ENCODE results near the gene STAG1. TPM values are rescaled to one million over a fixed set of nuclear protein-coding genes. Genes with fewer than 3 reads are reported as not detected.
A peak's percentile ranks its signal among the peaks of the same experiment; 100 is the strongest.

Gene STAG1
- polyA plus RNA-seq, 3 donors: 7.2 to 10.0 (median 7.5) TPM

GRCh38 chr3:136604961-136605360 lies 147.2 kb downstream of the STAG1 start:
- intact Hi-C loops (cut with micrococcal nuclease): no loop called here
- 60% methylated on average over 1 of the region's 1 CpG for WGBS (ENCODE audit: insufficient coverage)
- Mint-ChIP-seq H3K27me3 (ENCODE audit: low read depth in 3 of 3) (no peaks in the 10 kb centered on the region), H3K4me3 (no peak overlapping the region), H3K36me3 (peaks cover 25 to 49% of the 10 kb centered on the region in 2 donors), H3K27ac (peak overlapping the region in 1 of 7 donors; percentile 15), H3K9me3 (peaks cover 0 to 4% (median 0%) of the 10 kb centered on the region in 7 donors), H3K4me1 (peaks cover 2% of the 10 kb centered on the region)
- Histone ChIP-seq H3K9ac (ENCODE audit: insufficient read depth, low read length, poor library complexity, severe bottlenecking) (no peak overlapping the region), H3K27ac (ENCODE audit: low read depth in 1 of 2, low read length in 2 of 2) (peak overlapping the region in 1 of 2 donors; percentile 32), H3K4me1 (ENCODE audit: control insufficient read depth in 1 of 2, insufficient read depth in 2 of 2, low read length in 2 of 2) (no peaks in the 10 kb centered on the region), H3K4me3 (replicated peaks in 1 of 3; ENCODE audit: low read depth in 2 of 3, low read length in 3 of 3) (no peak overlapping the region), H3K9me3 (replicated peaks in 1 of 2; ENCODE audit: control insufficient read depth in 1 of 2, insufficient read depth in 1 of 2, low read length in 2 of 2) (no peaks in the 10 kb centered on the region), H3K36me3 (replicated peaks in 1 of 2; ENCODE audit: control insufficient read depth in 1 of 2, insufficient read depth in 2 of 2, low read length in 2 of 2) (peaks cover 3 to 14% of the 10 kb centered on the region in 2 donors), H3K79me2 (ENCODE audit: insufficient read depth, low read length) (no peaks in the 10 kb centered on the region), H3K27me3 (ENCODE audit: control insufficient read depth in 2 of 2, insufficient read depth in 2 of 2, low read length in 2 of 2) (no peaks in the 10 kb centered on the region), H4K20me1 (ENCODE audit: insufficient read depth, low read length) (no peaks in the 10 kb centered on the region), H2AFZ (ENCODE audit: insufficient read depth, low read depth, low read length, poor library complexity, severe bottlenecking) (no peak overlapping the region), H3K4me2 (replicated peaks; ENCODE audit: extremely low read depth, low read length, poor library complexity, severe bottlenecking) (no peak overlapping the region)
- no peak for TF ChIP-seq CTCF (IDR thresholded peaks at IDR 0.05)
- no peak for DNase-seq

GRCh38 chr3:136602818-136603217 lies 149.4 kb downstream of the STAG1 start:
- no peaks in the 10 kb centered on the region for H4K20me1 ChIP-seq (ENCODE audit: insufficient read depth, low read length)
- Mint-ChIP-seq H3K4me3 (no peak overlapping the region), H3K4me1 (peaks cover 3% of the 10 kb centered on the region), H3K9me3 (peaks cover 0 to 4% (median 0%) of the 10 kb centered on the region in 7 donors), H3K27ac (peak overlapping the region in 1 of 7 donors; percentile 42), H3K27me3 (ENCODE audit: low read depth in 3 of 3) (no peaks in the 10 kb centered on the region), H3K36me3 (peaks cover 17 to 38% of the 10 kb centered on the region in 2 donors)
- no peaks in the 10 kb centered on the region for H3K4me1 ChIP-seq (ENCODE audit: control insufficient read depth in 1 of 2, insufficient read depth in 2 of 2, low read length in 2 of 2)
- no peak overlapping the region for H3K4me2 ChIP-seq (replicated peaks; ENCODE audit: extremely low read depth, low read length, poor library complexity, severe bottlenecking)
- no peak for TF ChIP-seq CTCF (IDR thresholded peaks at IDR 0.05)
- no peak for DNase-seq
- H3K27me3 ChIP-seq (ENCODE audit: control insufficient read depth in 2 of 2, insufficient read depth in 2 of 2, low read length in 2 of 2): no peaks in the 10 kb centered on the region
- H3K36me3 ChIP-seq (replicated peaks in 1 of 2; ENCODE audit: control insufficient read depth in 1 of 2, insufficient read depth in 2 of 2, low read length in 2 of 2): peaks cover 3 to 14% of the 10 kb centered on the region in 2 donors
- intact Hi-C loops (cut with micrococcal nuclease): no loop called here
- H2AFZ ChIP-seq (ENCODE audit: insufficient read depth, low read depth, low read length, poor library complexity, severe bottlenecking): no peak overlapping the region
- H3K79me2 ChIP-seq (ENCODE audit: insufficient read depth, low read length): peaks cover under 1% of the 10 kb centered on the region
- H3K9ac ChIP-seq (ENCODE audit: insufficient read depth, low read length, poor library complexity, severe bottlenecking): no peak overlapping the region
- H3K9me3 ChIP-seq (replicated peaks in 1 of 2; ENCODE audit: control insufficient read depth in 1 of 2, insufficient read depth in 1 of 2, low read length in 2 of 2): no peaks in the 10 kb centered on the region
- no peak overlapping the region for H3K4me3 ChIP-seq (replicated peaks in 1 of 3; ENCODE audit: low read depth in 2 of 3, low read length in 3 of 3)
- no peak overlapping the region for H3K27ac ChIP-seq (ENCODE audit: low read depth in 1 of 2, low read length in 2 of 2)
- WGBS (ENCODE audit: insufficient coverage): no CpG with 5 or more reads among the region's 2 CpGs

All from CD14-positive monocyte (primary cell).